GM12878 (cell line): Measurements from ENCODE around the gene HSD17B4. TPM values are rescaled to one million over a fixed set of nuclear protein-coding genes. Genes with fewer than 3 reads are reported as not detected.

ENCODE experiments used
- ATF7 ChIP-seq: fragments of 450-650 bp; IDR thresholded peaks from 2 replicates; pipeline ENCODE4 v1.6.1; 2016; ENCODE audit warnings: low read depth, mild to moderate bottlenecking
- HDAC2 ChIP-seq: fragments of 200-600 bp; sonication (generic); IDR thresholded peaks from 2 replicates; pipeline ENCODE4 v1.6.1; 2017
- JUNB ChIP-seq: IDR thresholded peaks from 2 replicates; pipeline ENCODE4 v1.6.1; 2016; ENCODE audit warnings: antibody characterized with exemption, mild to moderate bottlenecking
- JUND ChIP-seq: IDR thresholded peaks from 2 replicates; pipeline ENCODE4 v1.6.1; 2012; ENCODE audit warnings: low read depth, mild to moderate bottlenecking, low read length, improper control_type of control experiment, moderate library complexity
- KAT2A ChIP-seq: conservative IDR thresholded peaks from 2 replicates; pipeline ENCODE4 v1.6.1; 2011; ENCODE audit warnings: low read depth, low read length; ENCODE audit not compliant: control insufficient read depth
- PML ChIP-seq: IDR thresholded peaks from 2 replicates; pipeline ENCODE4 v1.6.1; 2012; ENCODE audit warnings: low read length, inconsistent platforms
- RUNX3 ChIP-seq: IDR thresholded peaks from 2 replicates; pipeline ENCODE4 v1.6.1; 2012; ENCODE audit warnings: low read length, inconsistent platforms
- SP1 ChIP-seq: IDR thresholded peaks from one replicate; pipeline ENCODE4 v1.6.1; 2011; ENCODE audit warnings: low read depth, low read length
- SPI1 ChIP-seq: IDR thresholded peaks from 2 replicates; pipeline ENCODE4 v1.6.1; 2011; ENCODE audit warnings: low read depth, mild to moderate bottlenecking, low read length, moderate library complexity, borderline replicate concordance; ENCODE audit not compliant: insufficient read depth
- TCF12 ChIP-seq: IDR thresholded peaks from 2 replicates; pipeline ENCODE4 v1.6.1; 2011; ENCODE audit warnings: low read depth, mild to moderate bottlenecking, low read length
- YY1 ChIP-seq: IDR thresholded peaks from 2 replicates; pipeline ENCODE4 v1.6.1; 2011; ENCODE audit warnings: low read depth, mild to moderate bottlenecking, low read length
- ZNF217 ChIP-seq: fragments of 450-650 bp; IDR thresholded peaks from 2 replicates; pipeline ENCODE4 v1.6.1; 2017; ENCODE audit warnings: antibody characterized with exemption, mild to moderate bottlenecking
- ZNF384 ChIP-seq: IDR thresholded peaks from 2 replicates; pipeline ENCODE4 v1.6.1; 2012; ENCODE audit warnings: low read depth, mild to moderate bottlenecking, low read length, improper control_type of control experiment, borderline replicate concordance
- polyA plus RNA-seq, 11 experiments: library from polyadenylated mRNA; depleted of rRNA in 4 of 11; unstranded in 6 of 11; stranded (reverse) in 5 of 11; fragments of >200 nt; fragmentation: Nextera tagmentation in 4 of 11; fragmentation: Illumina TruSeq in 1 of 11; extraction: Ambion mirVana in 4 of 11; extraction: Trizol in 1 of 11; gene quantifications; 1 replicate in 1 of 11; 2 replicates in 10 of 11; pipeline versions ENCODE4 v1.2.1 to v1.2.3, GENCODE V29; 2011 to 2016; ENCODE audit warnings: inconsistent platforms in 2 of 11, missing spikeins in 2 of 11, low read depth in 1 of 11
- total RNA-seq, 4 experiments: library from RNA; depleted of rRNA in 3 of 4; stranded (reverse); fragments of >200 nt in 3 of 4; fragmentation: Illumina TruSeq in 1 of 4; extraction: Trizol in 1 of 4; gene quantifications; 2 replicates each; pipeline versions ENCODE4 v1.2.1 to v1.2.3, GENCODE V29; 2013 to 2021
- TF ChIP-seq, protein P1 (sequence below): IDR thresholded peaks from 2 replicates; pipeline ENCODE4 v1.6.1; 2012; ENCODE audit warnings: mild to moderate bottlenecking, low read depth, low read length
- TF ChIP-seq, protein P2 (sequence below): fragments of 450-650 bp; IDR thresholded peaks from 2 replicates; pipeline ENCODE4 v1.6.1; 2017; ENCODE audit warnings: mild to moderate bottlenecking, moderate library complexity
- TF ChIP-seq, protein P3 (sequence below): fragments of 450-650 bp; formaldehyde crosslinking; IDR thresholded peaks from 2 replicates; pipeline ENCODE4 v1.4.0; 2020; ENCODE audit warnings: mild to moderate bottlenecking, moderate library complexity
- TF ChIP-seq, protein P4 (sequence below): fragments of 450-650 bp; conservative IDR thresholded peaks from 2 replicates; pipeline ENCODE4 v1.6.1; 2017; ENCODE audit warnings: mild to moderate bottlenecking, moderate library complexity

Gene HSD17B4
- total and polyA plus RNA-seq, 10 of the 15 experiments (the other 5 are each of a cell fraction or from before 2014, with no cell fraction given): 38.6 to 125 (median 93.0) TPM

DNA sequence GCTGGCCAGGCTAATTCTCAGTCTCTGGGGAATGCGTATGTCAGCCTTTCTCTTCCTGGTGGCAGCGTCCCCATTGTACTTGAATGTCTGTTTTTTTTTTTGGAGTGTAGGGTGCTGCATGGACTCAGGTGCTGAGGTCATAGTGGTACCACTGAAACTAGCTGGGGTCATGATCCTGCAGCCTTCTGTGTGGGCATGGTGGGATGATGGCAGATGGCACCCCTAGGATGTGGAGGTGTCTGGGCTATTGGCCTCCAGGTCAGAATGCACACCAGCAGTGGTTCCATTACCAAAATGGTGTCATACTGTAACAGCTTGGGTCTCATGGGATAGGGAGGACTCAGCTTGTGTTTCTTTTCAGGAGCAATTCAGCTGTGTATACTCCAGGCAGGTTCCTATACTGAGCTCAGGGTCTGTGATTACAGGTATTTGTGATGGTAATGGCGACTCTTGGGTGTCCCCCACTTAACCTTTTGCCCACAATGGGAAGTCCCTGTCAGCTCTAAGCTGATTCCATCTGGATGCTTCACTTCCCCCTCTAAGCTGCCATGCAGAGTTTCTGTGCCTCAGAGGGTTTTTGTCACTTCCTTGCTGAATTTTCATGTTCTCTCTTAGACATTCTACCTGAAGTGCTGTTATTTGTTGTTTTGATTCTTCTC, 17.9 kb downstream of the HSD17B4 start (continued):
- TF ChIP-seq, protein P1, sequence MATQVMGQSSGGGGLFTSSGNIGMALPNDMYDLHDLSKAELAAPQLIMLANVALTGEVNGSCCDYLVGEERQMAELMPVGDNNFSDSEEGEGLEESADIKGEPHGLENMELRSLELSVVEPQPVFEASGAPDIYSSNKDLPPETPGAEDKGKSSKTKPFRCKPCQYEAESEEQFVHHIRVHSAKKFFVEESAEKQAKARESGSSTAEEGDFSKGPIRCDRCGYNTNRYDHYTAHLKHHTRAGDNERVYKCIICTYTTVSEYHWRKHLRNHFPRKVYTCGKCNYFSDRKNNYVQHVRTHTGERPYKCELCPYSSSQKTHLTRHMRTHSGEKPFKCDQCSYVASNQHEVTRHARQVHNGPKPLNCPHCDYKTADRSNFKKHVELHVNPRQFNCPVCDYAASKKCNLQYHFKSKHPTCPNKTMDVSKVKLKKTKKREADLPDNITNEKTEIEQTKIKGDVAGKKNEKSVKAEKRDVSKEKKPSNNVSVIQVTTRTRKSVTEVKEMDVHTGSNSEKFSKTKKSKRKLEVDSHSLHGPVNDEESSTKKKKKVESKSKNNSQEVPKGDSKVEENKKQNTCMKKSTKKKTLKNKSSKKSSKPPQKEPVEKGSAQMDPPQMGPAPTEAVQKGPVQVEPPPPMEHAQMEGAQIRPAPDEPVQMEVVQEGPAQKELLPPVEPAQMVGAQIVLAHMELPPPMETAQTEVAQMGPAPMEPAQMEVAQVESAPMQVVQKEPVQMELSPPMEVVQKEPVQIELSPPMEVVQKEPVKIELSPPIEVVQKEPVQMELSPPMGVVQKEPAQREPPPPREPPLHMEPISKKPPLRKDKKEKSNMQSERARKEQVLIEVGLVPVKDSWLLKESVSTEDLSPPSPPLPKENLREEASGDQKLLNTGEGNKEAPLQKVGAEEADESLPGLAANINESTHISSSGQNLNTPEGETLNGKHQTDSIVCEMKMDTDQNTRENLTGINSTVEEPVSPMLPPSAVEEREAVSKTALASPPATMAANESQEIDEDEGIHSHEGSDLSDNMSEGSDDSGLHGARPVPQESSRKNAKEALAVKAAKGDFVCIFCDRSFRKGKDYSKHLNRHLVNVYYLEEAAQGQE: no peak
- TF ChIP-seq PML (no peak), JUNB (no peak), HDAC2 (no peak), RUNX3 (peak; percentile 75), JUND (no peak), YY1 (peak; percentile 59; the same call in 1 of the 2 replicates), SPI1 (peak; percentile 67; the same call in 1 of the 2 replicates), SP1 (peak; percentile 10), ZNF217 (no peak), ZNF384 (no peak), ATF7 (no peak), KAT2A (no peak), TCF12 (peak; percentile 64; the same call in 1 of the 2 replicates)
- TF ChIP-seq, protein P2, sequence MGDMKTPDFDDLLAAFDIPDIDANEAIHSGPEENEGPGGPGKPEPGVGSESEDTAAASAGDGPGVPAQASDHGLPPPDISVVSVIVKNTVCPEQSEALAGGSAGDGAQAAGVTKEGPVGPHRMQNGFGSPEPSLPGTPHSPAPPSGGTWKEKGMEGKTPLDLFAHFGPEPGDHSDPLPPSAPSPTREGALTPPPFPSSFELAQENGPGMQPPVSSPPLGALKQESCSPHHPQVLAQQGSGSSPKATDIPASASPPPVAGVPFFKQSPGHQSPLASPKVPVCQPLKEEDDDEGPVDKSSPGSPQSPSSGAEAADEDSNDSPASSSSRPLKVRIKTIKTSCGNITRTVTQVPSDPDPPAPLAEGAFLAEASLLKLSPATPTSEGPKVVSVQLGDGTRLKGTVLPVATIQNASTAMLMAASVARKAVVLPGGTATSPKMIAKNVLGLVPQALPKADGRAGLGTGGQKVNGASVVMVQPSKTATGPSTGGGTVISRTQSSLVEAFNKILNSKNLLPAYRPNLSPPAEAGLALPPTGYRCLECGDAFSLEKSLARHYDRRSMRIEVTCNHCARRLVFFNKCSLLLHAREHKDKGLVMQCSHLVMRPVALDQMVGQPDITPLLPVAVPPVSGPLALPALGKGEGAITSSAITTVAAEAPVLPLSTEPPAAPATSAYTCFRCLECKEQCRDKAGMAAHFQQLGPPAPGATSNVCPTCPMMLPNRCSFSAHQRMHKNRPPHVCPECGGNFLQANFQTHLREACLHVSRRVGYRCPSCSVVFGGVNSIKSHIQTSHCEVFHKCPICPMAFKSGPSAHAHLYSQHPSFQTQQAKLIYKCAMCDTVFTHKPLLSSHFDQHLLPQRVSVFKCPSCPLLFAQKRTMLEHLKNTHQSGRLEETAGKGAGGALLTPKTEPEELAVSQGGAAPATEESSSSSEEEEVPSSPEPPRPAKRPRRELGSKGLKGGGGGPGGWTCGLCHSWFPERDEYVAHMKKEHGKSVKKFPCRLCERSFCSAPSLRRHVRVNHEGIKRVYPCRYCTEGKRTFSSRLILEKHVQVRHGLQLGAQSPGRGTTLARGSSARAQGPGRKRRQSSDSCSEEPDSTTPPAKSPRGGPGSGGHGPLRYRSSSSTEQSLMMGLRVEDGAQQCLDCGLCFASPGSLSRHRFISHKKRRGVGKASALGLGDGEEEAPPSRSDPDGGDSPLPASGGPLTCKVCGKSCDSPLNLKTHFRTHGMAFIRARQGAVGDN: 0 out of 2 replicates have a peak, but pooled peaks have one; percentile 26
- TF ChIP-seq, protein P3, sequence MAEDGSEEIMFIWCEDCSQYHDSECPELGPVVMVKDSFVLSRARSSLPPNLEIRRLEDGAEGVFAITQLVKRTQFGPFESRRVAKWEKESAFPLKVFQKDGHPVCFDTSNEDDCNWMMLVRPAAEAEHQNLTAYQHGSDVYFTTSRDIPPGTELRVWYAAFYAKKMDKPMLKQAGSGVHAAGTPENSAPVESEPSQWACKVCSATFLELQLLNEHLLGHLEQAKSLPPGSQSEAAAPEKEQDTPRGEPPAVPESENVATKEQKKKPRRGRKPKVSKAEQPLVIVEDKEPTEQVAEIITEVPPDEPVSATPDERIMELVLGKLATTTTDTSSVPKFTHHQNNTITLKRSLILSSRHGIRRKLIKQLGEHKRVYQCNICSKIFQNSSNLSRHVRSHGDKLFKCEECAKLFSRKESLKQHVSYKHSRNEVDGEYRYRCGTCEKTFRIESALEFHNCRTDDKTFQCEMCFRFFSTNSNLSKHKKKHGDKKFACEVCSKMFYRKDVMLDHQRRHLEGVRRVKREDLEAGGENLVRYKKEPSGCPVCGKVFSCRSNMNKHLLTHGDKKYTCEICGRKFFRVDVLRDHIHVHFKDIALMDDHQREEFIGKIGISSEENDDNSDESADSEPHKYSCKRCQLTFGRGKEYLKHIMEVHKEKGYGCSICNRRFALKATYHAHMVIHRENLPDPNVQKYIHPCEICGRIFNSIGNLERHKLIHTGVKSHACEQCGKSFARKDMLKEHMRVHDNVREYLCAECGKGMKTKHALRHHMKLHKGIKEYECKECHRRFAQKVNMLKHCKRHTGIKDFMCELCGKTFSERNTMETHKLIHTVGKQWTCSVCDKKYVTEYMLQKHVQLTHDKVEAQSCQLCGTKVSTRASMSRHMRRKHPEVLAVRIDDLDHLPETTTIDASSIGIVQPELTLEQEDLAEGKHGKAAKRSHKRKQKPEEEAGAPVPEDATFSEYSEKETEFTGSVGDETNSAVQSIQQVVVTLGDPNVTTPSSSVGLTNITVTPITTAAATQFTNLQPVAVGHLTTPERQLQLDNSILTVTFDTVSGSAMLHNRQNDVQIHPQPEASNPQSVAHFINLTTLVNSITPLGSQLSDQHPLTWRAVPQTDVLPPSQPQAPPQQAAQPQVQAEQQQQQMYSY: no peak
- TF ChIP-seq, protein P4, sequence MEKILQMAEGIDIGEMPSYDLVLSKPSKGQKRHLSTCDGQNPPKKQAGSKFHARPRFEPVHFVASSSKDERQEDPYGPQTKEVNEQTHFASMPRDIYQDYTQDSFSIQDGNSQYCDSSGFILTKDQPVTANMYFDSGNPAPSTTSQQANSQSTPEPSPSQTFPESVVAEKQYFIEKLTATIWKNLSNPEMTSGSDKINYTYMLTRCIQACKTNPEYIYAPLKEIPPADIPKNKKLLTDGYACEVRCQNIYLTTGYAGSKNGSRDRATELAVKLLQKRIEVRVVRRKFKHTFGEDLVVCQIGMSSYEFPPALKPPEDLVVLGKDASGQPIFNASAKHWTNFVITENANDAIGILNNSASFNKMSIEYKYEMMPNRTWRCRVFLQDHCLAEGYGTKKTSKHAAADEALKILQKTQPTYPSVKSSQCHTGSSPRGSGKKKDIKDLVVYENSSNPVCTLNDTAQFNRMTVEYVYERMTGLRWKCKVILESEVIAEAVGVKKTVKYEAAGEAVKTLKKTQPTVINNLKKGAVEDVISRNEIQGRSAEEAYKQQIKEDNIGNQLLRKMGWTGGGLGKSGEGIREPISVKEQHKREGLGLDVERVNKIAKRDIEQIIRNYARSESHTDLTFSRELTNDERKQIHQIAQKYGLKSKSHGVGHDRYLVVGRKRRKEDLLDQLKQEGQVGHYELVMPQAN: no peak
